Measurements from ENCODE around the gene CAMTA1.

Gene CAMTA1

GRCh38 chr1:7659514-7659913 lies 874.3 kb downstream of the CAMTA1 start:
- no peak for DNase-seq (ENCODE audit: low read depth)
- no peak for TF ChIP-seq CTCF (IDR thresholded peaks at IDR 0.05; ENCODE audit: control insufficient read depth, insufficient read depth, low read depth, low read length, missing control alignments)
- H3K4me3 ChIP-seq (ENCODE audit: control insufficient read depth, low read depth, low read length) = no peak overlapping the region

DNA sequence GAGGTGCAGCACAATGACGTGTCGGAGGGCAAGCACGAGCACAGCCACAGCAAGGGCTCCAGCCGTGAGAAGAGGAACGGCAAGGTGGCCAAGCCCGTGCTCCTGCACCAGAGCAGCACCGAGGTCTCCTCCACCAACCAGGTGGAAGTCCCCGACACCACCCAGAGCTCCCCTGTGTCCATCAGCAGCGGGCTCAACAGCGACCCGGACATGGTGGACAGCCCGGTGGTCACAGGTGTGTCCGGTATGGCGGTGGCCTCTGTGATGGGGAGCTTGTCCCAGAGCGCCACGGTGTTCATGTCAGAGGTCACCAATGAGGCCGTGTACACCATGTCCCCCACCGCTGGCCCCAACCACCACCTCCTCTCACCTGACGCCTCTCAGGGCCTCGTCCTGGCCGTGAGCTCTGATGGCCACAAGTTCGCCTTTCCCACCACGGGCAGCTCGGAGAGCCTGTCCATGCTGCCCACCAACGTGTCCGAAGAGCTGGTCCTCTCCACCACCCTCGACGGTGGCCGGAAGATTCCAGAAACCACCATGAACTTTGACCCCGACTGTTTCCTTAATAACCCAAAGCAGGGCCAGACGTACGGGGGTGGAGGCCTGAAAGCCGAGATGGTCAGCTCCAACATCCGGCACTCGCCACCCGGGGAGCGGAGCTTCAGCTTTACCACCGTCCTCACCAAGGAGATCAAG lies 878.3 kb downstream of the CAMTA1 start:
- no peak for TF ChIP-seq CTCF (IDR thresholded peaks at IDR 0.05; ENCODE audit: control insufficient read depth, insufficient read depth, low read depth, low read length, missing control alignments)
- H3K4me3 ChIP-seq (ENCODE audit: control insufficient read depth, low read depth, low read length) = no peak overlapping the region

DNA sequence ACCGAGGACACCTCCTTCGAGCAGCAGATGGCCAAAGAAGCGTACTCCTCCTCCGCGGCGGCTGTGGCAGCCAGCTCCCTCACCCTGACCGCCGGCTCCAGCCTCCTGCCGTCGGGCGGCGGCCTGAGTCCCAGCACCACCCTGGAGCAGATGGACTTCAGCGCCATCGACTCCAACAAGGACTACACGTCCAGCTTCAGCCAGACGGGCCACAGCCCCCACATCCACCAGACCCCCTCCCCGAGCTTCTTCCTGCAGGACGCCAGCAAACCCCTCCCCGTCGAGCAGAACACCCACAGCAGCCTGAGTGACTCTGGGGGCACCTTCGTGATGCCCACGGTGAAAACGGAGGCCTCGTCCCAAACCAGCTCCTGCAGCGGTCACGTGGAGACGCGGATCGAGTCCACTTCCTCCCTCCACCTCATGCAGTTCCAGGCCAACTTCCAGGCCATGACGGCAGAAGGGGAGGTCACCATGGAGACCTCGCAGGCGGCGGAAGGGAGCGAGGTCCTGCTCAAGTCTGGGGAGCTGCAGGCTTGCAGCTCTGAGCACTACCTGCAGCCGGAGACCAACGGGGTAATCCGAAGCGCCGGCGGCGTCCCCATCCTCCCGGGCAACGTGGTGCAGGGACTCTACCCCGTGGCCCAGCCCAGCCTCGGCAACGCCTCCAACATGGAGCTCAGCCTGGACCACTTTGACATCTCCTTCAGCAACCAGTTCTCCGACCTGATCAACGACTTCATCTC lies 879.1 kb downstream of the CAMTA1 start:
- TF ChIP-seq CTCF (IDR thresholded peaks at IDR 0.05; ENCODE audit: control insufficient read depth, insufficient read depth, low read depth, low read length, missing control alignments) = no peak
- no peak for DNase-seq (ENCODE audit: low read depth)
- no peak overlapping the region for H3K4me3 ChIP-seq (ENCODE audit: control insufficient read depth, low read depth, low read length)

More for the DNA sequence above, 878.3 kb downstream of the CAMTA1 start:
- no peak for DNase-seq (ENCODE audit: low read depth)

DNA sequence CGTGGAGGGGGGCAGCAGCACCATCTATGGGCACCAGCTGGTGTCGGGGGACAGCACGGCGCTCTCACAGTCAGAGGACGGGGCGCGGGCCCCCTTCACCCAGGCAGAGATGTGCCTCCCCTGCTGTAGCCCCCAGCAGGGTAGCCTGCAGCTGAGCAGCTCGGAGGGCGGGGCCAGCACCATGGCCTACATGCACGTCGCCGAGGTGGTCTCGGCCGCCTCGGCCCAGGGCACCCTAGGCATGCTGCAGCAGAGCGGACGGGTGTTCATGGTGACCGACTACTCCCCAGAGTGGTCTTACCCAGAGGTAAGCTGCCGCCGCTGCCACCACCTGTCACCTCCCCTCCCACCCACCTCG lies 879.6 kb downstream of the CAMTA1 start:
- no peak for TF ChIP-seq CTCF (IDR thresholded peaks at IDR 0.05; ENCODE audit: control insufficient read depth, insufficient read depth, low read depth, low read length, missing control alignments)
- DNase-seq (ENCODE audit: low read depth) = no peak
- no peak overlapping the region for H3K4me3 ChIP-seq (ENCODE audit: control insufficient read depth, low read depth, low read length)

DNA sequence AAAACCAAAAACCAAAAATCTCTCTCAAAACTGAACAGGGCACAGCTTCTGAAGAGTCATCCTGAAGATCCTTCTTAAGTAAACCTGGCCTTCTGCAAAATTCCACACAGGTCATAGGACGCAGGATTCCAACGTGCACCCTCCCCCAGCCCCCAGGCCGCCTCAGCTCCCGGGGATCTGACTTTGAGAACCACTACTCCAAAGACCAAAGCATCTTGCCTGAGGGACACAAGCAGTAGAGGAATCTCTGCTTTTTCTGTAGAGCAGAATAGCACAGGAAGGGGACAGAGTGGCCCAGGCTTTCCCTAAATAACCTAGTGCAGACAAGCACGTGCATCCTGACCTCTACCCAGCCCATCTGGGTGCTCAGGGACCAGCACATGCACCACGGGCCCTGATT lies 881.0 kb downstream of the CAMTA1 start:
- DNase-seq (ENCODE audit: low read depth) = no peak
- TF ChIP-seq CTCF (IDR thresholded peaks at IDR 0.05; ENCODE audit: control insufficient read depth, insufficient read depth, low read depth, low read length, missing control alignments) = no peak
- H3K4me3 ChIP-seq (ENCODE audit: control insufficient read depth, low read depth, low read length) = no peak overlapping the region

- DNase-seq (ENCODE audit: low read depth) = no peak
- no peak for TF ChIP-seq CTCF (IDR thresholded peaks at IDR 0.05; ENCODE audit: control insufficient read depth, insufficient read depth, low read depth, low read length, missing control alignments)
- H3K4me3 ChIP-seq (ENCODE audit: control insufficient read depth, low read depth, low read length) = no peak overlapping the region
Observed at GRCh38 chr1:7667159-7667558, 881.9 kb downstream of the CAMTA1 start.

Measured in AG09309 (cell line).